GM12878 (cell line): Measurements from ENCODE around the gene KRTAP10-9. TPM values are rescaled to one million over a fixed set of nuclear protein-coding genes. Genes with fewer than 3 reads are reported as not detected.

Source experiments
- ATAC-seq: fragments of 200-7000 bp; cut with Tn5 transposase; 3 replicates; pipeline ENCODE4 v1.9.1; 2020; ENCODE audit warnings: mild to moderate bottlenecking, moderate library complexity
- BruUV-seq: library from RNA; stranded (reverse); fragments of 400-500 nt; replicated peaks from 2 replicates; lab custom pipeline; 2021; lab: Mats Ljungman, UMichigan
- CTCF ChIA-PET: fragments of 300-600 bp; sonication (Branson Sonifier 250); formaldehyde crosslinking; extraction: SDS; loops from one replicate; lab custom pipeline; 2021; ENCODE audit warnings: inconsistent platforms; lab: Yijun Ruan, JAX
- POLR2A ChIA-PET: fragments of 350-600 bp; formaldehyde crosslinking; extraction: SDS; loops from one replicate; lab custom pipeline; 2021; ENCODE audit warnings: inconsistent platforms; lab: Charles Lee
- RAD21 ChIA-PET: fragments of 300-600 bp; sonication (Branson Sonifier 250); formaldehyde crosslinking; loops from one replicate; lab custom pipeline; 2023; ENCODE audit warnings: antibody characterized with exemption; ENCODE audit not compliant: unreplicated experiment; lab: Charles Lee
- SMC1A ChIA-PET: fragments of 300-600 bp; sonication (Branson Sonifier 250); formaldehyde crosslinking; loops from one replicate; lab custom pipeline; 2023; ENCODE audit not compliant: unreplicated experiment, uncharacterized antibody; lab: Charles Lee
- DNase-seq: peaks from one replicate; pipeline ENCODE4 v3.0.0-alpha.2; 2011; ENCODE audit warnings: low read depth, low spot score
- FAIRE-seq: peaks from 3 replicates; lab custom pipeline; 2011; peaks lifted over from hg19 to GRCh38; lab: Jason Lieb, UNC
- H2AFZ ChIP-seq: 2 replicates; pipeline ENCODE4 v1.6.0; 2011; ENCODE audit warnings: low read depth, low read length, control low read depth; ENCODE audit not compliant: control insufficient read depth
- H3K27ac ChIP-seq: 2 replicates; pipeline ENCODE4 v1.5.1; 2011; ENCODE audit warnings: control low read depth; ENCODE audit not compliant: control insufficient read depth, insufficient read depth
- H3K27me3 ChIP-seq, 2 experiments: replicated peaks in 1 of 2; 2 replicates each; pipeline versions ENCODE4 v1.6.0 to v1.6.1; 2011; ENCODE audit warnings: low read length in 1 of 2; ENCODE audit not compliant: control insufficient read depth in 2 of 2, insufficient read depth in 2 of 2
- H3K36me3 ChIP-seq, 2 experiments: 2 replicates each; pipeline ENCODE4 v1.5.1; 2011; ENCODE audit warnings: low read length in 1 of 2; ENCODE audit not compliant: control insufficient read depth in 2 of 2, insufficient read depth in 2 of 2
- H3K4me1 ChIP-seq: 2 replicates; pipeline ENCODE4 v1.6.1; 2011; ENCODE audit warnings: mild to moderate bottlenecking, low read length, moderate library complexity, mixed read lengths; ENCODE audit not compliant: control insufficient read depth, insufficient read depth
- H3K4me2 ChIP-seq: 2 replicates; pipeline ENCODE4 v1.6.0; 2011; ENCODE audit warnings: control low read depth; ENCODE audit not compliant: control insufficient read depth, insufficient read depth
- H3K4me3 ChIP-seq: fragments of 200-600 bp; sonication (generic); 2 replicates; pipeline ENCODE4 v1.5.1; 2016
- H3K79me2 ChIP-seq: 2 replicates; pipeline ENCODE4 v1.6.0; 2011; ENCODE audit warnings: low read length; ENCODE audit not compliant: control insufficient read depth, insufficient read depth
- H3K9ac ChIP-seq: 2 replicates; pipeline ENCODE4 v1.8.0; 2011; ENCODE audit warnings: low read length, control low read depth, mixed read lengths; ENCODE audit not compliant: control insufficient read depth, insufficient read depth
- H3K9me3 ChIP-seq: replicated peaks from 3 replicates; pipeline ENCODE4 v1.5.1; 2011; ENCODE audit warnings: mild to moderate bottlenecking, low read length; ENCODE audit not compliant: control insufficient read depth, insufficient read depth
- H4K20me1 ChIP-seq: 2 replicates; pipeline ENCODE4 v1.6.0; 2011; ENCODE audit not compliant: control insufficient read depth, insufficient read depth
- ASH2L ChIP-seq: fragments of 300-600, 200-600 bp; sonication (generic); IDR thresholded peaks from 2 replicates; pipeline ENCODE4 v1.6.1; 2017; ENCODE audit warnings: low read depth, mild to moderate bottlenecking, borderline replicate concordance
- BMI1 ChIP-seq: fragments of 450-650 bp; IDR thresholded peaks from 2 replicates; pipeline ENCODE4 v1.6.1; 2016; ENCODE audit warnings: mild to moderate bottlenecking, moderate library complexity, borderline replicate concordance
- CHD1 ChIP-seq: IDR thresholded peaks from 2 replicates; pipeline ENCODE4 v1.6.1; 2012; ENCODE audit warnings: low read depth, low read length, improper control_type of control experiment
- EED ChIP-seq: sonication (generic); IDR thresholded peaks from 2 replicates; pipeline ENCODE4 v1.6.1; 2016; ENCODE audit warnings: antibody characterized with exemption, low read depth
- ETV6 ChIP-seq, 2 experiments: fragments of 450-650 bp in 1 of 2; IDR thresholded peaks in 1 of 2; conservative IDR thresholded peaks in 1 of 2; 2 replicates each; pipeline ENCODE4 v1.6.1; 2014; ENCODE audit warnings: antibody characterized with exemption in 1 of 2, borderline replicate concordance in 1 of 2, low read depth in 1 of 2, mild to moderate bottlenecking in 1 of 2, moderate library complexity in 1 of 2
- NFXL1 ChIP-seq: fragments of 450-650 bp; IDR thresholded peaks from 2 replicates; pipeline ENCODE4 v1.6.1; 2017; ENCODE audit warnings: antibody characterized with exemption, mild to moderate bottlenecking, borderline replicate concordance
- NKRF ChIP-seq: fragments of 450-650 bp; conservative IDR thresholded peaks from 2 replicates; pipeline ENCODE4 v1.6.1; 2017; ENCODE audit warnings: mild to moderate bottlenecking, moderate library complexity
- REST ChIP-seq: IDR thresholded peaks from 2 replicates; pipeline ENCODE4 v1.6.1; 2012; ENCODE audit warnings: mild to moderate bottlenecking, low read depth, low read length
- SKIL ChIP-seq: fragments of 450-650 bp; IDR thresholded peaks from 2 replicates; pipeline ENCODE4 v1.6.1; 2017; ENCODE audit warnings: mild to moderate bottlenecking, low read depth, inconsistent platforms; ENCODE audit not compliant: poor library complexity, severe bottlenecking
- SPI1 ChIP-seq: IDR thresholded peaks from 2 replicates; pipeline ENCODE4 v1.6.1; 2011; ENCODE audit warnings: low read depth, mild to moderate bottlenecking, low read length, moderate library complexity, borderline replicate concordance; ENCODE audit not compliant: insufficient read depth
- TCF3 ChIP-seq: IDR thresholded peaks from 2 replicates; pipeline ENCODE4 v1.6.1; 2012; ENCODE audit warnings: low read depth, mild to moderate bottlenecking, low read length, borderline replicate concordance; ENCODE audit not compliant: insufficient read depth
- TCF7 ChIP-seq: IDR thresholded peaks from 2 replicates; pipeline ENCODE4 v1.6.1; 2014; ENCODE audit warnings: antibody characterized with exemption, borderline replicate concordance
- ZBED1 ChIP-seq: IDR thresholded peaks from 2 replicates; pipeline ENCODE4 v1.6.1; 2016; ENCODE audit warnings: borderline replicate concordance
- whole genome bisulfite sequencing: methylation state at CpG from one replicate; pipeline ENCODE4 v1.1.6; 2016; ENCODE audit warnings: low lambda C conversion rate; ENCODE audit not compliant: insufficient replicate concordance, insufficient coverage; ENCODE audit errors: missing lambda C conversion rate; 5-methylcytosine and 5-hydroxymethylcytosine counted together
- in situ Hi-C: fragments of 300-500 bp; cut with MboI; formaldehyde crosslinking; loops from 9 replicates; pipeline ENCODE4 v1.14.3; 2018; ENCODE audit warnings: mixed read lengths
- intact Hi-C: fragments of 100-400 bp; cut with micrococcal nuclease; formaldehyde crosslinking; loops from one replicate; pipeline ENCODE4 v1.14.2; 2022; ENCODE audit not compliant: unreplicated experiment
- polyA plus RNA-seq, 11 experiments: library from polyadenylated mRNA; depleted of rRNA in 4 of 11; unstranded in 6 of 11; stranded (reverse) in 5 of 11; fragments of >200 nt; fragmentation: Nextera tagmentation in 4 of 11; fragmentation: Illumina TruSeq in 1 of 11; extraction: Ambion mirVana in 4 of 11; extraction: Trizol in 1 of 11; gene quantifications; 1 replicate in 1 of 11; 2 replicates in 10 of 11; pipeline versions ENCODE4 v1.2.1 to v1.2.3, GENCODE V29; 2011 to 2016; ENCODE audit warnings: inconsistent platforms in 2 of 11, missing spikeins in 2 of 11, low read depth in 1 of 11
- total RNA-seq, 4 experiments: library from RNA; depleted of rRNA in 3 of 4; stranded (reverse); fragments of >200 nt in 3 of 4; fragmentation: Illumina TruSeq in 1 of 4; extraction: Trizol in 1 of 4; gene quantifications; 2 replicates each; pipeline versions ENCODE4 v1.2.1 to v1.2.3, GENCODE V29; 2013 to 2021

Gene KRTAP10-9
- total and polyA plus RNA-seq, 10 of the 15 experiments (the other 5 are each of a cell fraction or from before 2014, with no cell fraction given), result not detected

- TF ChIP-seq NFXL1, result no peak
- no peak for TF ChIP-seq TCF3
- no peak for TF ChIP-seq ZBED1
- TF ChIP-seq EED, result no peak
- TF ChIP-seq CHD1, result no peak
These were observed 40.7 kb downstream of the KRTAP10-9 start (continued) for GRCh38 chr21:44667612-44668011.

GRCh38 chr21:44670642-44671432 lies 43.9 kb downstream of the KRTAP10-9 start:
- 15% methylated on average over 3 of the region's 3 CpGs for WGBS
- H3K36me3 ChIP-seq, result no peaks in the 10 kb centered on the region
- no peak overlapping the region for H3K27ac ChIP-seq
- no TSS peak for BruUV-seq
- no peak for ATAC-seq
- ChIA-PET SMC1A (no interaction called here), POLR2A (no interaction called here), CTCF (no interaction called here), RAD21 (no interaction called here)
- no peaks in the 10 kb centered on the region for H3K27me3 ChIP-seq
- in situ Hi-C loops, result no loop called here
- no peak for DNase-seq
- H3K4me1 ChIP-seq, result no peaks in the 10 kb centered on the region
- no peak overlapping the region for H3K4me3 ChIP-seq
- FAIRE-seq, result no peak
- H3K79me2 ChIP-seq, result no peaks in the 10 kb centered on the region
- intact Hi-C loops, result no loop called here
- no peak overlapping the region for H3K4me2 ChIP-seq
- no peak overlapping the region for H3K9ac ChIP-seq
- H4K20me1 ChIP-seq, result no peaks in the 10 kb centered on the region
- H2AFZ ChIP-seq, result no peak overlapping the region
- no peaks in the 10 kb centered on the region; the same call in 1 of the 3 replicates for H3K9me3 ChIP-seq
- TF ChIP-seq ETV6 (conservative IDR thresholded peaks at IDR 0.05 in 1 of 2, IDR thresholded peaks at IDR 0.05 in 1 of 2; ENCODE audit: borderline replicate concordance in 1 of 2, low read depth in 1 of 2) (no peak), BMI1 (no peak), SPI1 (no peak), TCF7 (no peak), REST (no peak), ASH2L (no peak), NKRF (no peak), SKIL (no peak)
